ENCODE results near the gene SIGLEC11.
"Not testable (repeated sequence)": the region's sequence is repeated elsewhere in the genome, so short reads cannot be mapped to it uniquely, and the experiment has no call there.

The SIGLEC11 gene, protein sequence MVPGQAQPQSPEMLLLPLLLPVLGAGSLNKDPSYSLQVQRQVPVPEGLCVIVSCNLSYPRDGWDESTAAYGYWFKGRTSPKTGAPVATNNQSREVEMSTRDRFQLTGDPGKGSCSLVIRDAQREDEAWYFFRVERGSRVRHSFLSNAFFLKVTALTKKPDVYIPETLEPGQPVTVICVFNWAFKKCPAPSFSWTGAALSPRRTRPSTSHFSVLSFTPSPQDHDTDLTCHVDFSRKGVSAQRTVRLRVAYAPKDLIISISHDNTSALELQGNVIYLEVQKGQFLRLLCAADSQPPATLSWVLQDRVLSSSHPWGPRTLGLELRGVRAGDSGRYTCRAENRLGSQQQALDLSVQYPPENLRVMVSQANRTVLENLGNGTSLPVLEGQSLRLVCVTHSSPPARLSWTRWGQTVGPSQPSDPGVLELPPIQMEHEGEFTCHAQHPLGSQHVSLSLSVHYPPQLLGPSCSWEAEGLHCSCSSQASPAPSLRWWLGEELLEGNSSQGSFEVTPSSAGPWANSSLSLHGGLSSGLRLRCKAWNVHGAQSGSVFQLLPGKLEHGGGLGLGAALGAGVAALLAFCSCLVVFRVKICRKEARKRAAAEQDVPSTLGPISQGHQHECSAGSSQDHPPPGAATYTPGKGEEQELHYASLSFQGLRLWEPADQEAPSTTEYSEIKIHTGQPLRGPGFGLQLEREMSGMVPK

DNA sequence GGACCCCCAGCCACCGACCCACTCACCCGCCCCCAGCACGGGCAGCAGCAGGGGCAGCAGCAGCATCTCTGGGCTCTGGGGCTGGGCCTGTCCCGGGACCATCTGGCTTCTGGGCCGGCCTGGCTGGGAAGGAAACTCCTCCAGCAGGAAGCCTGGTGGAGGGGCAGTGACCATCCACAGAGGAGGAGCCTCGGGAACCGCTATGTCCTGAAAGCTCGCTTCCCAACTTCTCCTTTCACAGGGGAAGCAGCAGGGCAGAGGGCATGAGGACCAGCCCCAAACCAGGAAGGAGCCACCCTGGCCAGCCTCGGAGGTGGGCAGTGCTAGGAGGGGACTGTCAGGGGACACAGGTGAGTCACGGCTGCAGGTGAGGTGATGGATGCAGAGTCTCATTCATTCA, at the start of gene SIGLEC11:
SIGLEC11 (minus strand) TSS at position 193 of the 400 bp plus-strand sequence; CDS start at position 102, 91 bp downstream.
- DNase-seq, result not testable (repeated sequence)

DNA sequence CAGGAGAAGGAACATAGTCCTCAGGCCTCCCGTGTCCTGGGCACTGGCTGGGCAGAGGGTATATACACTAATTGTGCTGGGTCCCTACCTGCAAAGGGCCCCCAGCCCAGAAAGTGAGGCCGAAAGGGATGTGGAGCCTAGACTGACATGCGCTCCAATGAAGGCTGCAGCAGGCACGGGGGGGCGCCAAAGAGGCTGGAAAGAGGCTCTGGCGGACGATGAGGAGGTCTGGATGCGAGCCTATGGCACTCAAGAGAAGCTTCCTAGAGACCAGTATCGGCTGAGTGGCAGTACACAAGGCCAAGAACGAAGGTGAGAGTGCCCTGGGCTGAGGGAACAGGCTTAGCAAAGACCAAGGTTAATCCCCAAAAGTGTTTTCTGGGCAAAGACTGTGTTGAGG, 47.6 kb upstream of the SIGLEC11 start:
- no peak for DNase-seq

DNA sequence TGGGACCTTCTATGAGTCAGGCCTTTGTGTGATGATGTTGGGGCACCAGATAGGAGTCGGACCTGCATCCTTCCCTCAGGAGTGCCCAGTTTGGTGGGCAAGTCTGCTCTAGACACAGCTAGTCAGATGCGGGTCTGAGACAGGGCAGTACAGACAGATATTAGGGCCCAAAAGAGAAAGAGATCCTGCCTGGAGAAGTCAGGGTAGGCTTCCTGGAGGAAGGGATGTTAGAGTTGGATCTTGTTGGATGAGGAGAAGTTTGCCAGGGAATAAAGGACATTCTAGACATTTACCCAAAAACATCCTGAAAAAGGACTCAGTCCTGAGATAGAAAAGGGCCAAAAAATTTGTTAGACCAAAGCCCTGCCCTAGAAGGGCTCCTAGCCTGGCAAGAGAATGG, 47.0 kb upstream of the SIGLEC11 start:
- DNase-seq, result no peak

DNA sequence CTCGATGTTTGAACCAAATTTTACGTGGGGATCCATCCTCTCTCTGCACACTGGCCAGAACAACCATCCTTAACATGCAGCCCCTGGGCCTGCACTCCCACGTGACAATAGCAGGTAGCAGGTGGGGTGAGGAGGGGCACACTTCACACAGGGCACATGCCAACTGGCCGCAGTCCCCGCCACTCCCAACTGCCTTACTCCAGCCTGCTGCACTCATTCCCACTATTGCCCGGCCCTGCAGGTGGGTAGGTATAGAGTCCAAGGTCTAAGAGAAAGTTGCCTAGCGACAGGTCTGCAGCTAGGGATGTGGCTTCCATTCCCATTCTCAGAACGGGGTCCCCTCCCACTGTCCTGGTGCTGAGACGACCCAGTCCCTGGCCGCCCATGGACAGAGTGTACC, 46.2 kb upstream of the SIGLEC11 start:
- DNase-seq, result no peak

DNA sequence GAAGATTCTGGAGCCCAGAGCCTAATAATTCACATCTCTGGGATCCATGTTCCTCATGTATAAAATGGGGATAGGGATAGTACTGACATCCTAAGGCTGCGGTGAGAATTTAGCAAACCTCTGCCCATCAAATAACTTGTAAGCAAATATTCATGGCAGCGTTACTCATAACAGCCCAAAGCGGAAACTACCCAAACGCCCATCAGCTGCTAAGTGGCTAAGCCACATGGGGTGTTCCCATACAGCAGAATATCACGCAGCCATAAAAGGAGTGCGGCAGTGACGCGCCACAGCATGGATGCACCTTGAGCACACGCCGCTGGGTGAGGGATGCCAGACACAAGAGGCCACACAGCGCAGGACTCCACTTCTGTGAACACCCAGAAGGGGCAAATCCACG, 44.5 kb upstream of the SIGLEC11 start:
- no peak for DNase-seq

DNA sequence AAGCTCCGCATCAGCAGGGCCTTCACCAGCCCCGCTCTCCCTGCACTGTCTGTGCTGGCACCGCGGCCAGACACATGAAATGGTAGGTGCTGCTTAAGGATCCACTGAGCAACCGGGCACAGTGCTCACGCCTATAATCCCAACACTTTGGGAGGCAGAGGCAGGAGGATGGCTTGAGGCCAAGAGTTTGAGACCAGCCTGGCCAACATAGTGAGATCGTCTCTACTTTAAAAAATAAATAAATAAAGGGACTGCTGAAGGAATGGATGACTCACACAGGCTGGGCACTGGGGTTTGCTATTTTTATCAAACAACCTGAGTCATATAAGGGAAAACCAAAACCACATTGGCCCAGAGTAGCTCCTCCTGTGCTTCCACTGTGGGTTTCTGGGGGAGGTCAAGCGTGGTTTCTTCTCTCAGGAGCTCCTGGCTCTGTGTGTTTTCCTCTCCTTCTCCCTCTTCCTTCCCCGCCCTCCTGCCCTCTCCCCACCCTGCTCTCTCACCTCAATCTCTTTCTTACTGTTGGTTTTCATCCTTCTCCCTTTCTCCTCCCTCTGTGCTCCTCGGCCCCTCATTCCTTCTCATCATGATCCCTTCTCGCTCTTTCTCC, 42.9 kb upstream of the SIGLEC11 start:
- no peak for DNase-seq

DNA sequence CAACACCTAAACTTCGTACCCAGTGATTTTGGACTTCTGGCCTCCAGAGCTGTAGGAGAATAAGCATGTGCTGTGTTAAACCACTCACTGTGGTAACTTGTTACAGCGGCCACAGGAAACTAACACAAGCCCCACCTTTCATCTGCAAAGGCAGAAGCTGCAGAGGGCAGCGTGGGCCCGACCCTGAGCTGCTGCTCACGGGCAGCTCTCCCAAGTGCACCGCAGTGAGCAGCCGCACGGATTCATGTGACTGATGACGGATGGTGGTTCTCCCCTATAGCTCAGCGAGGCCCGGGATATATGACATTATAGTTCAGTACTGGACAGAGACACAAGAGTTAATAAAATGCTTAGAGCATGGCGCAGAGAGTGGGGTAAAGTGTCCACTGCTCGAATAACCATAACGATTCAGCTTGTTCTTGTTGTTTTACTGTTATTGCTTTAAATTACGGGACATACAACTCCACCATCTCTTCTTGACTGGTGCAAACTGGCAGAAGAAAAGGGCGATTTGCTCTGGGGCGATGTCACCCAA, 42.3 kb upstream of the SIGLEC11 start:
- no peak for DNase-seq

DNA sequence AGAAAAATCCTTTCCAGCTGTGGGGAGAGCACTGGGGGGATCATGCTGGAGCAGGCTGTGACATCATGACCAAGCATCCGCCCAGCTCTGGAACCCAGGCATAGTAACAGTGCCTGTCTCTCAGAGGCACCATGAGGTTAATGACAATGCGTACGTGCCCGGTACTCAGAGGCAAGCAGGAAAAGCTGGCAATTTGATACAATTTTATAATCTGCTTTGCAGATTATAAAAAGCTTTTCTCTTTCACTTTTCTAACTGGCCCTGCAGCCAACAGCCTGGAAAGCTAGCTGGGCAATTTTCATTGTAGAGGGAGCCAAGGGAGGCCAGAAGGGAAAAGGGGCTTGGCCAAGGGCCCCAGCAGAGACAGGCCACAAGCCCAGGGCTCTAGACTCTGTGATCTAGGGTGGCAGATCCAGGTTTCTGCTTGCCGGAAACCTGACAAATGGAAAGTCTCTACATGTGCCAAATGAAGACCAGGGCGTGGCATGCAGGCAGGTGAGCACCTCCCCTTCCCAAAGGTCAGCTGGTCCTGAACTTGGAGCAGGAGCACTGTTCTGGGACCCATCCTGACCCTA, 41.5 kb upstream of the SIGLEC11 start:
- no peak for DNase-seq

DNA sequence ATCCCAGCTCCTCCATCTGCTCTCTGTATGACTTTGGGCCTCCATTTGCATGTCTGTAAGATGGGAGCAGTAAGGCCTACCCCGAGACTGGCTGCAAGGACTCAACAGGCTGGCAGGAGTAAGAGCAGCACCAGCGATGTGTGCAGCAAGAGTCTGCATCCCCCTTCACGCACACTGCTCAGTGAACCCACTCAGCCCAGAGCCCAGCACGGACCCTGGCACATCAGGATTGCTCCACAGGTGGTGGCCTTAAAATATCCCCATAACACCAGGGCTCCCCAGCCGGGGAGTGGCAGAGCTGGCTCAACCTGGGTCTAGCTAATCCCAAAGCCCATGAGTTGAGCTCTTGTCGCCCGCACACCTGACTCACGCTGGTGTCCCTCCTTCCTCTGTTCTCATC, 40.8 kb upstream of the SIGLEC11 start:
- no peak for DNase-seq

DNA sequence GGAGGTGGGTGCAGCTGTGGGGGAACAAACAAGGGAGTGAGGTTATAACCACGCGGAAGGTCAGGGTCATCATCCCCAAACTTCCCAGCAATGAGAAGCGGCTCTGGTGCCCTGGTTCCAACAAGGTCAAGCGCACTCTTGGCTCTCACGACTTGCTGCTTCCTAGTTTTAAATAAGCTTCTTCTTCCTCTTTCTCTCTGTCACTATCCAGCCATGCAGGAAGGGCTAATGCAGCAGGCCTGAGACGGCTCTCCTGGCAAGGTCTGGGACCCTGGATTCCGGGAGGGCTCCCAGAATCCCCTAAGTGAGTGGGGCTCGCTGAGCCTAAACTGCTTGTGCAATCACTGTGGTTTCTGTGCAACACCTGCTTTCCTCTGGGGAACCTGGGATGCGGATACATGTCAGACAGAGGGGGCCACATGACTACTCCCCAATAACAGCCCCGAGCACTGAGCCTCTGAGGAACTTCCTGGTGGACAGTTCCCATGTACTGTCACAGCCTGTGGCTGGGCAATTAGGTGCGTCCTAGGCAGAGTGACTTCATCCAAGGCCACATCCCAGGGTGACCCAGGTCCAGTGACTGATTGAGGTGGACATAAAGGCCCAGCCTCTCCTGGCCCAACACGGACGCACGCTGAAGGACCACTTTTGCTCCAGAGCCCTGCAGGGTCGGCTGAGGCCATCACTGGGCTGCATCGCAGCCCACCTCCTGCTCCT, 40.0 kb upstream of the SIGLEC11 start:
- no peak for DNase-seq

DNA sequence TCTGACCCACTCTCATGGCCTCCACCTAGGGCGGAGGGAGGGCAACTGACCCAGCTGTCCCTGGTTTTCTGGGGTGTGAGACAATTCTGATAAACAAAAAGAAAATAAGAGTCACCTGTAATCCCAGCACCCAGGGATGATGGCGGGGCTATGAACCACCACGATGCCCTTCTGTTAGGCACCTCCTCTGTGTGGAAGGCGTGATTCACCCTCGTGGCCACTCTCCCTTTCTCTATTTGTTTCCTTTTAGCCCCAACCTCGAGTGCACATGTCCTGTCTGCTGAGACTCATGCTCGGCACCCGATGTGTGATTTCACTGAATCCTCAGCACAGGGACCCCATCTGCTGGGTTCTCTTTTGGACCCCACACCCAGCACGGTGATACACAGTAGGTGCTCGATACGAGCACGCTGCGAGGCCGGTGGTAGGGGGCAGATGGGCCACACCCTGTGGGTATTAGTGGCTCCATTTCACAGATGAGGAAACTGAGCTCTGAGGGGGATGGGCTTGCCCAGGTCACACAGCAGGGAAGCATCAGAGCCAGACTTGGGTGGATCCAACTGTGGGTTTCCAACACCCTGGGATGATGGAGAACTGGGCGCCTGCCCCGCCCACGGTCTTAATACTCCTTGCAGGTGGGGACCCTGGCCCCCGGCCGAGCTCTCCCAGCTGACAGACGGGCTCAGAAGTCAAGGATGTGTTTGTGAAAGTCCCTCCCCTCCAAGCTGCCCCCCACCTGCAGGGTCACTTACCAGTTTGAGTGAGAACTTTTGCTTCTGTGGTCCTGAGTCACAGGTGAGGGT, 39.3 kb upstream of the SIGLEC11 start:
- DNase-seq, result no peak

DNA sequence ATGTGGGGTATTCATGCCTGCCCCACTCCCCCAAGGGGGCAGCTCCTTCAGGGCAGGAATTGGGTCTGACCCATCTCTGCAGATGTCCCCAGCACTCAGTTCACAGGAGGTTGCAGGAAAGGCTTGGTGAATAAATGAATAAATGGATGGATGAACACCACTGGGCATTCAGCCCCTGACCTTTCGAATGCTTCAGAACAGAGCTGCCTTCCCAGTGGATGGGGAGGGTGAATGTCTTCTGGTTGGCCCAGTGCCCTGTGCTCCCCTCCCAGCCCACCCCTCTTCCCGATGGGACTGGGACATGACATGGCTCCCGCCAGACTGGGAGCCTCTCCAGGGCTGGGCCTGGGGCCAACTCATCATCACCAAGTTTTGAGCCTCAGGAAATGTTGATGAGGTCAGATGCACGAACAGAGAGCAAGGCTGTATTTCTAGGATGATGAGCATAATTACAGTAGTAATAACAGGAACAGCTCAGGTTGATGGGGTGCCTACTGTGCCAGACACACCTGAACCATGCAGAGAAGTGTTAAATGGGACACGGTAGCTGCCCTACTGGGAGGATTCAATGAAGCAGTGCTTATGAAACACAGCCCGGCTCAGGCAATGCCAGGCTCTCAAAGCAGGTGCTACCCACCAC, 38.5 kb upstream of the SIGLEC11 start:
- peak; percentile 26 for DNase-seq

DNA sequence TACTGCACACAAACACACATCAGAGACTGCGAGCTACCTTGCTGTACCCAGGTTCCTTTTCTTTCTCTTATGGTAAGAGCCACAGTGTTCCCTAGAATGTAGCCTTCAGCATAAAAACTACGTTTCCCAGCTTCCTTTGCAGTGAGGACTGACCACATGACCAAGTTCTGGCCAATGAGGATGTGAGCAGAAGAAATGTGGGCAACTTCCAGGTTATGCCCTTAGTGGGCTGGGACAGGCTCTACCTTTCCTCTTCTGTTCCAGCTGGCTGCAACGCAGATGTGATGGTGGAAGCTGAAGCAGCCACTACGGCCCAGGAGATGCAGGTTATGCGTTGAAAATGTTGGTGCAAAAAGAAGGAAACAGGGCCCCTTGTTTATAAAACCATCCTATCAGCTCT, 36.7 kb upstream of the SIGLEC11 start:
- no peak for DNase-seq

DNA sequence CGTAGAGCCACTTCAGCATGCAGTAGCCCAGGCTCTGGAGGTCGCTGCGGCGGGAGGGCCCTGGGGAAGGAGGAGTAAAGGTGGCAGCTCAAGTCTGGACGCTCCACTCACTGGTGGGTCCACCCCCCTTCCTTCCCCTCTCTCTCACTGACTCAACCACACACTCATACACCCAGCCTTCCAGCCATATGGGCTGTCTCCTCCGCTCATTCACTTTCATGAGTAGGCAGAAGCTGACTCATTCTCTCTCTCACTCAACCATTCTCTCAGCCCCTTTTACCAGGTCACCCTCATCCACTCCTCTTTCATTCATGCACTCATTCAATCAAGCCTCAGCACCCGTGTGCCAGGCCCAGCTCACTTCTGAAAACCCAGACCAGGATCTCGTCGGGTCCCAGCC, 27.5 kb upstream of the SIGLEC11 start:
- DNase-seq, result no peak

DNA sequence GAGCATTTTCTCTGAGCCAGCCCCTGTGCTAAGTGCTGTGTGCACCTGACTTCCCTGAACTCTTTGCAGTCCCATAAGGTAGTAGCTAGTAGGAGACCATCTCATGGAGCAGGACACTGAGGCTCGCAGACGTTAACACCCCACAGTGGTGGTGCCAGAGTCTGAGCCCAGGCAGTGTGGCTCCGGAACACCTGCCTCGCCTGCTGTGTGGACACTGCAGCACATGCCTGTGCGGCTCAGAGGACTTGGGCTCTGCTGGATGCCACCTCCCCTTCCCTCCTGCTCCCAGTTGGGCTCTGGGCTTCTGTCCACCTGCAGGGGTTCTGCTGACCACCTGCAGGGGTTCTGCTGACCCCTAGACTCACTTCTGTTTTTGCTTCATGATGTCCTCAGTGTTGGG, 27.0 kb upstream of the SIGLEC11 start:
- no peak for DNase-seq

DNA sequence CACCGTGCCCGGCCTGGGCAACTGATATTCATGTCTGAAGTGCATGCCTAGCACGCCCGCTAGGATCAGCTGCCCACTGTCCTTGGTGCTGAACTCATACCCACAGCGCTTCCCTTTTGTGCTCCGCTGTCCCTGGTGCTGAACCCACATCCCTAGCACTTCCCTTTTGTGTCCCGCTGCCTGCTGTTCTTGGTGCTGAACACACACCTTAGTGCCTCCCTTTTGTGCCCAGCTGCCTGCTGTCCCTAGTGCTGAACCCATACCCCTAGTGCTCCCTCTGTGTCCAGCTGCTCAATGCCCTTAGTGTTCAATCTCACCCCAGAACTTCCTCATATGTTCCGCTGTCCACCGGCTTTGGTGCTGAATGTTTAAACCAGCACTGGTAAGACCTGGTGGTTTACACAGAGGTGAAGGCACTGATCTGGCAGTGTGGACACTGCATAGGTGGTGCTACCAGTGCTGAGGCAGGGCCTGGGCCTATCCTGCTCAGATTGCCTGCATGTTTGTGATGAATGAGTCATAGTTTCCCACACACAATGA, 26.3 kb upstream of the SIGLEC11 start:
- no peak for DNase-seq

DNA sequence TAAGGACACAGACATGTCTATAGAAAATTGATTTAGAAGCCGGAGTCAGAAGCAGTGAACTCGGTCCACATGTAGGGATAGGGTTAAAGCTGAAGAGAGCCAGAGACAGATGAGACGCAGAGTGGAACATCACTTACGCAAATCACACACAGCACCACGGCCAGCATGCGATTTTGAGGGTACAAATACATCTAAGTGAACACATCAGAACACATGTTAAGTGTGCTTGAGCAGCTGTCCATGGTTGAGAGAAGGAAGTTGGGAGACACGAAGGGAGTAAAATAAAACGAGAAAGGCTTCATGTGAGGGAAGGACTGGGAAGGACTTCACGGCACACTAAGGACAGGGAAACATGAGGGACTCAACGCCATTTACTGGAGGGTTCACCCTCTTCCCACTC, 25.4 kb upstream of the SIGLEC11 start:
- no peak for DNase-seq

DNA sequence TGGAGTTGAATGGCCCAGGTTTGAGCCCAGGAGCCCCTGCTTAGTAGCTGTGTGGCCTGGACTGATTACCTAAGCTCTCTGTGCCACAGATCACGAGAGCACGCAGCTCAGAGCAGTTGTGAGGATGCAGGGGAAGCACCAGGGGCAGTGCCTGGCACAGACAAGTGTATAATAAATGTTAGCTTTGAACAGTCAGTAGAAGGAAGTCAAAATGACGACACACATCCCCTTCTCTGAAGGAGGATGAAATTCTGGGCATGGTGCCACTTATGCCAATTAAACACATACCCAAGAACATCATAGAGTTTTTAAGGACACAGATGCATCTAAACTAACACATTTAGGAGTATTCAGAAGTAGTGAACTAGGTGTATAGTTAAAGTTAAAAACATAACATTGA, 24.9 kb upstream of the SIGLEC11 start:
- no peak for DNase-seq

DNA sequence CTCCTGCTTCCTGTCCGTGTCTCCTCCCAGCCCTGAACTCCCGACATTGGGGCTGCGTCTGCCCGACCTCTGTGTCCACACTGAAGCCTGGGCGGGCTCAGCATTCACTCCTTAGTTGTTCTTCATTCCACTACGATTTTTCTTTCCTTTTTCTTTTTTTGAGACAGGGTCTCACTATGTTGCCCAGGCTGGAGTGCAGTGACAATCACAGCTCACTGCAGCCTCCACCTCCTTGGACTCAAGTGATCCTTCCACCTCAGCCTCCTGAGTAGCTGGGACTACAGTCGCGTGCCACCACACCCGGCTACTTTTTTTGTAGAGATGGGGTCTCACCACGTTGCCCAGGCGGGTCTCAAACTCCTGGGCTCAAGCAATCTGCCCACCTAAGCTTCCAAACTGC, 23.5 kb upstream of the SIGLEC11 start:
- no peak for DNase-seq

DNA sequence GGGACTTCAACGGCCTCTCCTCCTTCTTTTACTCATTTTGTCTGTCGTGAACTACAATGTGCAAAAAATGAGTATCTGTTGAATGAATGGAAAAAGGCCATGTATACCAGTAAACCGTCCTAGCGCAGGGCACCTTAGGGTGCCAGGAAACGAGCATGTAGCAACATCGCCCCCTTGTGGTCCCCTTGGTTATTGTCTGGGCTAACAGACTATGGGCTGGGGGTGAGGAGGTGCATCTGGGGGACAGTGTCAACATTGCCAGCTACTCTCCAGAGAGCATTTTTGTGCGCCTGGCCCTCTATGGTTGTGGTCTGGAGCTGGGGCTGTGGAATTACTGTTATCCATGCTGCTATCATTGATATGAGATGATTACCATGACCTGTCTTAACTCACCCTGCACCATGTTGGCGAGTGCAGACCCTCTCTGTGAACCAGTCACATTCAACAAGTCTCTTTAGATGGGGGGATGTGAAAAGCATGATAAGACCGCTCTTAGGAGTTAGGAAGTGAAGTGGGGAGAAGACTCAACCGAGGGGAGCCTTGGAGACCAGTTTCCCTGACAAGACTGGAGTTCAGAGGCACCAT, 22.8 kb upstream of the SIGLEC11 start:
- DNase-seq, result peak; percentile 47

All from COR-L47 (cell line).